Fibroblast of lung (primary cell): ENCODE measurements around the gene LANCL2.

Experiments used
- CTCF ChIP-seq, 2 donors: IDR thresholded peaks in 1 of 2; conservative IDR thresholded peaks in 1 of 2; 1 replicate in 1 of 2; 2 replicates in 1 of 2; pipeline ENCODE4 v1.5.1; 2011 to 2012; ENCODE audit warnings: low read length in 2 of 2, control low read depth in 1 of 2, inconsistent platforms in 1 of 2, low read depth in 1 of 2, mild to moderate bottlenecking in 1 of 2
- EZH2 ChIP-seq: IDR thresholded peaks from 2 replicates; pipeline ENCODE4 v1.5.1; 2012; ENCODE audit warnings: low read length, control low read depth, mild to moderate bottlenecking; ENCODE audit errors: missing control alignments

GRCh38 chr7:55350281-55350680 is 14.9 kb upstream of the LANCL2 start:
- TF ChIP-seq EZH2 (no peak), CTCF (conservative IDR thresholded peaks at IDR 0.05 in 1 of 2, IDR thresholded peaks at IDR 0.05 in 1 of 2; ENCODE audit: low read depth in 1 of 2, low read length in 2 of 2) (no peak)
